Measurements from ENCODE around the gene ZNF408. TPM values are rescaled to one million over a fixed set of nuclear protein-coding genes. Genes with fewer than 3 reads are reported as not detected.

ZNF408 gene
- total and polyA plus RNA-seq, 2 of the 13 experiments (the other 11 are each of a cell fraction or from before 2014, with no cell fraction given), result 11.2 to 12.5 TPM

- TF ChIP-seq E2F2 (CRISPR knock-in tag; IDR thresholded peaks at IDR 0.05; ENCODE audit: borderline replicate concordance), result 0 out of 2 replicates have a peak, but pooled peaks have one; percentile 66
- TF ChIP-seq BCL6 (CRISPR knock-in tag; IDR thresholded peaks at IDR 0.05), result peak; percentile 85
- 0 out of 2 replicates have a peak, but pooled peaks have one; percentile 29 for TF ChIP-seq BCL3 (CRISPR knock-in tag; IDR thresholded peaks at IDR 0.05)
- TF ChIP-seq ZNF136 (CRISPR knock-in tag; IDR thresholded peaks at IDR 0.05; ENCODE audit: low read depth), result no peak
- TF ChIP-seq ISL2 (CRISPR knock-in tag; IDR thresholded peaks at IDR 0.05), result peak; percentile 87
- TF ChIP-seq ZNF451 (CRISPR knock-in tag; IDR thresholded peaks at IDR 0.05), result no peak; the same call in 1 of the 2 replicates
- peak; percentile 69 for TF ChIP-seq PHF8 (CRISPR knock-in tag; IDR thresholded peaks at IDR 0.05)
- peak; percentile 74; the same call in 1 of the 2 replicates for TF ChIP-seq NR1H2 (CRISPR knock-in tag; IDR thresholded peaks at IDR 0.05; ENCODE audit: borderline replicate concordance, low read depth)
- peak; percentile 35; the same call in 1 of the 2 replicates for TF ChIP-seq MXD1 (CRISPR knock-in tag; IDR thresholded peaks at IDR 0.05)
- TF ChIP-seq ZNF280D (CRISPR knock-in tag; IDR thresholded peaks at IDR 0.05), result no peak; the same call in 1 of the 2 replicates
- TF ChIP-seq MLX (CRISPR knock-in tag; IDR thresholded peaks at IDR 0.05), result peak; percentile 66; the same call in 1 of the 2 replicates
- TF ChIP-seq KMT2B (CRISPR knock-in tag; IDR thresholded peaks at IDR 0.05), result peak; percentile 44; the same call in 1 of the 2 replicates
- TF ChIP-seq IKZF1 (IDR thresholded peaks at IDR 0.05), result no peak
- no peak for TF ChIP-seq SP140L (CRISPR knock-in tag; IDR thresholded peaks at IDR 0.05; ENCODE audit: borderline replicate concordance)
- no peak; the same call in 1 of the 2 replicates for TF ChIP-seq SNAPC4 (CRISPR knock-in tag; IDR thresholded peaks at IDR 0.05)
- peak; percentile 46; the same call in 1 of the 2 replicates for TF ChIP-seq ZNF768 (CRISPR knock-in tag; IDR thresholded peaks at IDR 0.05)
- TF ChIP-seq MZF1 (CRISPR knock-in tag; IDR thresholded peaks at IDR 0.05; ENCODE audit: borderline replicate concordance), result no peak
- no peak for TF ChIP-seq ZNF720 (CRISPR knock-in tag; IDR thresholded peaks at IDR 0.05)
These were observed 18.3 kb downstream of the ZNF408 start, which contains the start of gene F2 (continued) for GRCh38 chr11:46719048-46719542.
